Nucleus accumbens (tissue), 56 donors: ENCODE data around the gene APOL2.
"Not testable (repeated sequence)": the region's sequence is repeated elsewhere in the genome, so short reads cannot be mapped to it uniquely, and the experiment has no call there.

ENCODE experiments used
- DNase-seq, 56 donors: peaks; one replicate each; lab custom pipeline; 2025; lab: John Stamatoyannopoulos, UW

Gene APOL2

DNA sequence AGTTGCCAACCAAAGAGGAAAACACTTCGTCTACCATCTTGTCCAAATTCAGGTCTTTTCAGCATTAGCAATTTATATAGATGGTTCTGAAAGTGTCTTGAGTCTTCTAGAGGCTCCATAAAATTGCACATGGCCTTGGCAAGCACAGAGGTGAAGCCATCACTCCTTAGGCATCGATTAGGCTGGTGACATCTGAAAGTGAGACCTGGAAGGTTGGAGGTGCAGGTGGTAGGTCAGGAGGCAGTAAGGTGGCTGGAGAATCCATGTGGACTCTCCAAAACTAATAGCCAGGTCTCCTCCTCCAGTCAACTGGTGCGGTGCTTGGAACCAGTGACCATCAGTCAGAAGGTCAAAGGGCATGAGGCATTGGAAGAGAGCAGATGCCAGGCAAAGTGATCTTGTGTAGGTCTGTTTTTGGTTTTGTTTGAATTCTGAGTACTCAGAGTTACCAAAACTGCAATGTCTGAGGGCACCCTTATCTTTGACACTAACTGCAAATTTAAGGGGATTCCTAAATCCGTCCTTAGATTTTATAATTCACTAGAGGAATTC, 6.6 kb upstream of the APOL2 start:
- no peak for DNase-seq

DNA sequence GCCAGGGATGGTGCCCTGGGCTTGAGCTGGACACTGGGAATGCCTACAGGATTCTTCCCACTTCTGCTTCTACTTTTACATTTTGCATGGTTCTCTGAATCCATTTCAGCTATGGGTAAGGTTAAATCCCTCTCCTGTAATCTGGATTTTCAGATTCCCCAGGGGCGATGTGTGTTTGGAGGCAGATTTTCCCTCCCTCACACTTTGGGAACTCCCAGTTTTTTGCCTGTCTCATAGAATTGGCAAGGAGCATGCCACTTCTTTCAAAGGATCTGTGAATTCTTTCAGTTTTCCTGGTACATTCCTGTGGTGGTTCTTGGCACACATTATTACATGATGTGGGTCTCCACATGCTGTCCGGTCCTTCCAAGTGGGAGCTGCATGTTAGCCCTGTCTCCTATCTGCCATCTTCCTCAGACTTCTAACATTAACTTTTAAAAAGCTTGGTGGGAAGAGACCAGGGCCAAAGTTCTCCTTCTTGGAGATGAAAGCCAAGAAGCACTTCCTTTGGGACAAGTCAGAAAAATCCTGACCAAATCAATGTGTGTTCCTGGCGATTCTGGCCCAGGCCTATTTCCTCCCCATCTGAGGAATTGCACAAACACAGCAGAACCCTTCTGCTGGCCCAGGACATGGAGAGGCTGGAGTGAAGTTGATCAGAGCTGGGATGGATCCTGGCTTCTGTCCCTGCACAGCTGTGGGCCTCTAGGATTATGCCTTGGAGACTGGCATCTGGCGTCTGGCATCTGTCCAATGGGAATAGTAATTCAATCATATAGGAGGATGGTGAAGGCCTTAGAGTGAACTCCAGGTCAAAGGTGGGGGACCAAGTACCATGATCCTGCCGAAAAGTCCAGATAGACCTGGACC, 5.4 kb upstream of the APOL2 start:
- DNase-seq, result no peak

DNA sequence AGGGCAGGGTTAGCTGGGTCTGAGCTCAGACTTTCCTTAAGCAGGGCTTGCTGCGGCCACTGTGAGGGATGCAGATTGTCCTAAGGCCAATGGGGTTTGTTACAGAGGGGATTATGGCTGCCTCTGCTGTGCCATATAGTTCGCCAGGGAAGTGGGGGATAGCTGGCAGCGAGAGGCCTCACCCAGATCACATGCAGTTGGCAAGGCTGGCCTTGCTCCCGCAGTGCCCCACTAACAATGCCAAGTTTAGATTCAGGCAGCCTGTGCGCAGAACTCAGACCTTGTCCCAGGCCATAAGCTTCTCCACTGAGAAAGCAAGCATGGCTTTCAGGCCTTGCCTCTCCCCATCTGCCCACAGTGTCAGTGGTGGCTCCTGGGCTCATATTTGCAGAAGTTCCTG, 4.7 kb upstream of the APOL2 start:
- no peak for DNase-seq

DNA sequence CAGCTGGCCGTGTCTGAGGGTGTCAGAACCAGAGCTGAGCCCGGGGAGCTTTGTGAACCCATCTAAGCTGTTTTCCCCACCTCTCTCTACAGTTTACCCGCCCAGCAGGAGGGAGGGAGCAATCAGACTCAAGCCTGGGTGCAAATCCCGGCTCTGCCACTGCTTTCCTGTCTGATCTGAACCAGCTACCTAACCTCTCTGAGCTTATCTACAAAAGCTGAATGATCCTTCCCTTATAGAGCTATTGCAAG, 252 bp downstream of the APOL2 start:
- DNase-seq, result peak in 1 of 56 donors; percentile 36

DNA sequence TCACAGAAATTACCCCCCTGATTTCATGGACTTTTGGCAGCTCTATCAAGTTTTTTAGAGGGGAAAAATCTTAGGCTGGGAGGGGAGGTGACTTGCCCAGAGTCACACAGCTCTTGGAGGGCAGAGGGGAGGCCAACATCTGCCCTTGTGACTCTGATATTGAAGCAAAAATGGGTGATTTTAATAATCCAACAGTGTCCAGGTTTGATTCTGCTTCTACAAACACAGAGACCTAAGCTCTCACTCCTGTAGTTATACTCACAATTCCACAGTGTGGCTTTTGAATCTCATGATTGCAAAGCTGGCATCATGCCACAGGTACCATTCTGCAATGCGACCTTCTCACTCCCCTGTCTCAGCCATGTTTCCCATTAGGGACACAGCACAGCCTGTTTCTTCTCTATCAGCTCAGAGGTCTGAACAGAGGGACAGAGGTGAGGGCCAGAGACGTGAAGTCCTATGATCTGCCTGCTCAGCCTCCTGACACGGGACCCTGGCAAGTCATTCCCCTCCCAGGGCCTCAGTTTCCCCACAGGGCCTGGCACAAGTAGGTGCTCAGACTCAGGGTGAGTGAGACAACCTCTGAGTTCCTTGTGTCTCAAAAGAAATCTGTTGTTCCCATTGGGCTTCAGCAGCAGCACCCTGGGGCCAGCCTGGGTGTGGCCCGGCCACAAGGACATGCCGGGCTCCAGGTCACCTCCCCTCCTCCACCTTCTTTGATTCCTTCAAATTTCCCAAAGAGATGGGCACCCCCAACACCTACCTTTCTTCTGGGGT, 766 bp downstream of the APOL2 start:
- DNase-seq, result no peak

DNA sequence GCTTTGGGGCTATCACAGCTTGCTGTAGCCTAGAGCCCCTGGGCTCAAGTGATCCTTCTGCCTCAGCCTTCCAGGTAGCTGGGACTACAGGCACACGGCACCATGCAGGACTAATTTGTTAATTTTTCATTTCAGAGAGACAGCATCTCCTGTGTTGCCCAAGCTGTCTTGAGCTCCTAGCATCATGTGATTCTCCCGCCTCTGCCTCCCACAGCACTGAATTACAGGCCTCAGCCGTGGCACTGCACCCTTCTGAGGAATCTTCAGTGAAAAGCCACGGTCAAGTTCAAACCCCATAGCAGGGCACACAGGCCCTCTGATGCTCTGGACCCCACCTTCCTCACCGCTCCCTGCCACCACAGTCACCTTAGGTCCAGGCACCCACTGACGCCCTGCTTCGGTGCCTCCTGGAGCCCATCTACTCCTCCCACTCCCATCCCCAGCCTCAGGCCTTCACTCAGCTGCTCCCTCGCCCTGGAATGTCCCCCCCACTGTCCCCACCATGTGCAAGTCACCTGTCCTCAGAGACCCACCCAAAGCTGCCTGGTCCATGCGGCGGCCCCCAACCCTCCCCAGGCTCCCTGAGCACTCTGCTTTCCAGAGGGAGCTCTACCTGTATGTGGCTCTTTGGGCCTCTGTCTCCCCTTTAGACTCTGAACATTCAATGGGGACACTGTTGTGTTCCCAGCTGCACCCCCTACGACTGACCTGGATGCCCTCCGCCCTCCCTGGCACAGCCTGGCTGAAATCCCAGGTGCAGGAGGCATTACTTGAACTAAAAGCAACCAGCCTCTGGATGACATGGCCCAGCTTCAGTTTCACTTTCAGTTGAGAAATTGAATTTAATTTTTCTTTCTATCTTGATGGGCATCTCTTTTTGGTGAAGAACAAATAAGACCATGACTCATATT, 1.6 kb downstream of the APOL2 start:
- DNase-seq, result peak in 11 of 56 donors; percentile 20 to 48 (median 35)

DNA sequence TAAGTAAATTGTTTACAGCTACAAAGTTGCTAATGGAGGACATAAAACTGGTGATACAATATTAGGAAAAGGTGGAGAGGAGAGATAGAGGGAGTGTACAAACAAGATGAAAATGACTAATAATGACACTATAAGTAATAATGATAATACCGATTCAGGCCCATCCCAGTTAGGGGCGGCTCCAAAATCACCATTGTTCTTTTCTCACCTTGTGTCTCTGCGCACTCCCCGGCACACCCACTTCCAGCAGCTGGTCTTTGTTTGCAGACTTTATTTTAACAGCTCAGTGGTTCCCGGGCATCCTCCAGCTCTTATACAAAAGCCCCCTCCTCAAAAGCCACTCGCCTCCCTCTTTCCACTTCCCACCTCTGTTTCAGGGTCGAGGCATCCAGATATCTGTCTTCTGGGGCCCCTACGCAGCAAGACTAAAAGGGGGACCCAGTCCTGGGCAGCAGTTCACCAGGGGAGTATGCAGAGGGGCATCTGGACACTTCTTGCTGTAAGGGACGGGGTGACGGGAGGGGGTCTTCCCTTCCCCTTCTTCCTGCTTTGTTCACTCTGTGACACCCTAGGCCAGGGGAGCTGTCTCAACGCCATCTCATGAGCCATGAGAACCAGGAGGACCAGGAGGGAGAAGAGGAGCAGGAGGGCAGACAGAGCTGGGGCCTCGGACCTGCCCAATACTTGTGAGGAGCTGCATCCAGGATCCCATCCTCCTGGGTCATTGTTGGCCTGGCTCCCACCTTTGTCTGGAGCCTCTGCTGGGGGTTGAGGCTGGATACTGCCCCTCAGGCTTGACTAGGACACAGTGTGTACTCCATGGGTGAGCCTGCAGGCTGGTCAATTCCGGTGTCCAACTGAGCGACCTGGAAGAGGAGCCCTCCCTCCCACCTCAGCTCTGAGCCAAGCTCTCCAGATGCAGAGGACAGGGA, 2.7 kb downstream of the APOL2 start:
- no peak for DNase-seq

DNA sequence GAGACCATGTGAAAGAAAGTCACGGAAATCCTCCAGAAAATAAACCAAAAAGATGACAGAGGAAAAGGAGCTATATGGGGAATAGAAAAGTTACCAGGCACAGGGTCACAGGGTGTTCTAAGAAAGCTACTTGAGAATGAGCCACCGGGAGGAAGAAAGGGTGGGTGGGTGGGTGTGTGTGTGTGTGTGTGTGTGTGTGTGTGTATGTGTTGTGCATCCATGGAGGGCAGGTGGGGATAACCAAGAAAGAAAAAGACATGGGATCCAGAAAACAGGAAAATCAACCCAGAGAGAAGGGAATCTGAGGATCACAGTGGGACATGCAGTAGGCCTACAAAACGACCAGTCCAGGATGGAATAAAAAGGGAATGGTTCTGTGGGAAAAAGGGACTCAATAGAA, 3.7 kb downstream of the APOL2 start:
- no peak for DNase-seq

DNA sequence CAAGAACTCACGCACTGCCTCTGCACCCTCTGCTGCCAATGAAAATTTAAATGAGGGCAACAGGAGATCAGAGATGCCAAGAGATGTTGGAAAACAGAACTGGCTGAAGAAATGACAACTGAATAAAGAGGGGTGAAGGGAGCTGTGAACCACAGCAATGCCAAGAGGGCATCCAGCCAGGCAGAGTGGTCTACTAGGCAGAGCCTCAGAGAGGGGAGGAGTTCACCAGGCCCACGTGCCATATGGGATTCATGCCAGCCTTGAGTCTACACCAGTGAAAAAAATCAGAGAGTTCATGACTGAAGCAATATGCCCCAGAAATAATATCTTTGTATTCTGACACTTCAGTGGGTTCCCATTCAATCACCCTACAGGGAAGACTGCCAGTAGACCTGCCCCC, 4.4 kb downstream of the APOL2 start:
- DNase-seq, result peak in 5 of 56 donors; percentile 13 to 37 (median 20)

DNA sequence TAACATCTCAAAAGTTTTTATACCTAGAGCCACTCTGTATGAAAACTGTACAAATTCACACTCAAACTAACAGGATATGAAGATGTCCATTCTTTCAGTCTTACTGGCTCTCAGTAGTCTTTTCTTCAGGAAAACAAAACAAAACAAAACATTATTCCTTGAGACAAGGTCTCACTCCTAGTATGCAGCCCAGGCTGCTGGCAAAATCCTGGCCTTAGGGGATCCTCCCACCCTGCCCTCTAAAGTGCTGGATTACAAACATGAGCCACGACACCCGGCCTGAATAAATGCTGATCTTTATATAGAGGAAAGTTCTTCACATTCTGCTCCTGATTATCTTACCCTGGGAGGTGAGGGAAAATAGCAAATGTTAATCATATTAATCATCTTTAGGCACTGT, 5.1 kb downstream of the APOL2 start:
- no peak for DNase-seq

DNA sequence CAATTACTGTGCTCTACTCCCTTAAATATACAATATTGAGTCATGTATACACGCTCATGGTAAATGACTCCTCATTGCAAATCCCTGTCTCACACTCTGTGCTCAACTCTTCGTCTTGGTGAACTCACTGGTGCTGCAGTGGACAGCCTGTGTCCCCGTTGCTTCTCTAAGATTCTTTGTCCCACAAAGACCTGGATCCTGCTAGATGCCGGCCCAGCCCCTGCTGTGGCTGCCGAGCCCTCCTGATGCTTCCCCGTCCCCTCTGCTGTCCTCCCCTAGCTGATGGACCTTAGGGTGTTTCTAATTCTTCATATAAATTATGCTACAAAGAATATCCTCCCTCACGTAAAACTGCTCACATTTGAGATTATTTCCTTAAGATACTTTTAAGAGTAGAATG, 5.5 kb downstream of the APOL2 start:
- DNase-seq, result no peak

DNA sequence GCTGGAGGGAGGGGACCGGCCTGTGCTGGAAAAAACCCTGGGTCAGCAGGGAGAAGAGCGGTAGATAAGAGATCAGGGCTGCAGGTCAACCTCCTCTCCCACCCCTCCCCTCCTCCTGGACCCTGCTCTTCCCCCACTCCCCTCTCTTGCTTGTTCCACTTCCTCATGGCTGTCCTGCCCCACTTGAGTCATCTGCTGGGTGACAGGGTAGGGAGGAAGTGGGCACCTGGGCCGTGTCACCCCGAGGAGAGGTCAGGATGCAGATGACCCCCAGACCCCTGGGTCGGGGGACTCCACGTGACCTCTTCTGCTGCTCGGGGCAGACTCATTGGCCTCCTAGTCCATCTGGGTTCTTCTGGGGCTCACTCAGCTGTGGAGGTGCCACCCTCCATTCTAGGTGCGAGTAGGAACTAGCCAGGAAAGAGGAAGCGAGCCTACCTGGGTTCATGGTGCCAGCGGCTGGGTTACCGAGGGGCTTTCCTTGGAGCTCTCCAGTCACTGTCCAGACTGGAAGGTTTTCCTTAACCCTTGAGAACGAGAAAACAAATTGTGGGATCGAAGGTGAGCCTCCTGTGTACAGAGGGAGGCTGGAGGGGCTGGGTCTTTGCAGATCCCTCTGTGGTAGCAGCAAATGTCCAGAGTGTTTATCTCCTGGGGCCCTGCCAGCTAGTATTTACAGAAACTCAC, 6.5 kb downstream of the APOL2 start:
- no peak for DNase-seq

DNA sequence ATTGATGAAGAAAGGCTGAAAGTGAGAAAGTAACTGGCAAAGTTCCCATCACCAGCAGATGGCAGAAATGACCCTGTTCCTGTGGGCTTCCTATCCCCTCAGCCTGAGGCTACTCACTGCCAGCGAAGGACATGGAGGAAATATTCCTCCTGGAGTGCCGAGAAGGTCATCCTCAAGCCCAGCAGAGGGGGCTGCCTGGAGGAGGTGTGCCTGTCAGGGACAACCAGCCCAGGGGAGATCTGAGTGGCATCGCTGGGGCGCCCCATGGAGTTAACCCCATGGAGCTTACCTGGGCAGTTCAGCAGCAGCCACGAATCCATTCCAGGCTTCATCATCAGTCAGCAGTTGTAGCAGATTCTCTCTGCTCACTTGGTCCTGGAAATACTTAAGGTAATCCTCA, 8.3 kb downstream of the APOL2 start:
- DNase-seq, result not testable (repeated sequence)

DNA sequence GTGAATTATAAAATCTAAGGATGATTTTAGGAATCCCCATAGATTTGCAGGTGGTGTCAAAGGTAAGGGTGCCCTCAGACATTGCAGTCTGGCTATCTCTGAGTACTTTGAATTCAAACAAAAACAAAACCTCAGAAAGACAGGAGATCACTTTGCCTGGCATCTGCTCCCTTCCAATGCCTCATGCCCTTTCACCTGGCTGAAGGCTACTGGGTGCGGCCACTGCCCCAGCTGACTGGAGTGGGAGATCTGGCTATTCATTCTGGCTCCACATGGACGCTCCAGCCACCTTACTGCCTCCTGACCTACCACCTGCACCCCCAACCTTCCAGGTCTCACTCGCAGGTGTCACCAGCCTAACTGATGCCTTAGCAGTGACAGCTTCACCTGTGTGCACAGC, 9.7 kb downstream of the APOL2 start:
- DNase-seq, result not testable (repeated sequence)

DNA sequence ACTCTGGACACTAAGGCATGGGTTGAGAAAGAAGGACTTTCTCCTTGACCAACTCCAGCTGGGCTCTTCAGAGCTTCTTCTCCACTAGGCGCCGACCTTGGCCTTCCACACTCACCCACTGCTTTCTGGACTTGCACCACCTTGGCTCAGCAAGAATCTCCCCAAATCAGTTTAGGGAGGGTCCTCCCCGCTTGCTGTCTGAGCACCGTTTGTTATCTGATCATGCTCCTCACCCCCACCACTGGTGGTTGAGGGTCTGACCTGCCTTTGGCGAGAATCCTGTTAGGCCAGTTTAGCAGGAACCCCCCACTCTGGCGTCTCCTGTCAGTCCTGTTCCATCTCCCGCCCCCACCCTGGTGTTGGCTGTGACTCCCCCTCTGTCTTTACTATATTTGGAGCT, 10.4 kb downstream of the APOL2 start:
- DNase-seq, result no peak

DNA sequence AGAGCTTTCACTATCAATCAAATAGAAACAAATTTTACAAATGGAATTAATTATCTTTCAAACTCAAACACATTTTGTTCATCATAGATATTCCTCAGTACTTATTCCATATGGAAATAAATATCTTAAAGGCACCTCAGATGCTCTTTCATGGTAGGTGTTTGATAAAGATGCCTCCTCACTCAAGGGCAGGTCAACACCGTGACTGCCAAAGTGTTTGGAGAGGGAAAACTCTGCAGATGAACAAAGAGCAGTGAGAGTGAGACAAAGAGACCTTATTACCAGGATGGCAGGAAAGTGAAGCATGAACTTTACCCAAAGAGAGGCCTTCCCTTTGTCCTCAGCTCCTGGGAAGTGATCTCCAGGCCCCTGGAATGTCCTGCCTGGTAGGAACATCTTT, 11.0 kb downstream of the APOL2 start:
- DNase-seq, result not testable (repeated sequence)

DNA sequence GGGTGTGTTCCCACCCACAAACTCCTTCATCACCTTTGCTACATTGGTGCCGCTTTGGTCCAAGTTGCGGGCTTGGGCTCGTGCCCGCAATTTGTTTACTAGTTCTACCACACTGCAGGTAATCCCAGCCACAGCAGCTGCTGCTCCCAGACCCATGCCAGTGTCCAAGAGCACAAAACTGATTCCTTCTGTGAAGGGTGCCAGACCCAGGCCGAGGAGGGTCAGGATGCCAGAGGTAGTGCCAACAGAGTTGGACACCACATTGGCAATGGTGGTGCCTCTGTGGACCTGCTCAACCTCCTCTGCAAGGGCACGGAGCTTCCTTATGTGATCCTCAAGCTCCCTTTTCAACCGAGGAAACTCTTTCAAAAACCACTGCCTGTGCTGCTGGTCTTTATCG, 11.5 kb downstream of the APOL2 start:
- DNase-seq, result no peak

DNA sequence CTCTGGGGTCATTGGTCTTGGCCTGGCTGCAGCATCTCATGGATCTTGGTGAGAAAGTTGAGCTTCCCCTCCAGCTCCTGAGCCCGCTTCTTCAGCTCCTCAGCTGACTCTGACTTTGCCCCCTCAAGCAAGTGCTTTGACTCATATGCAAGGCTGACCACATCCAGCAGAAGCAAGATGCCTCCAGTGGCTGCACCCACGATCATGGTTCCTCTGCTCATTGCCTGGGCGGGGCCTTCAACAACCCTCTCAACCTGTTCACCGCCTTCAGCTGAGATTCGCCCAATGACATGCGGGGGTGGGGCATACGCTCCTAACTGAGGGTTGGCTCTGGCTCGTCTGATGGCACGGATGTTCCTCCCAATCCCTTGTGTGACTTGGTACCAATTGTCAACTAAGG, 11.9 kb downstream of the APOL2 start:
- no peak for DNase-seq

DNA sequence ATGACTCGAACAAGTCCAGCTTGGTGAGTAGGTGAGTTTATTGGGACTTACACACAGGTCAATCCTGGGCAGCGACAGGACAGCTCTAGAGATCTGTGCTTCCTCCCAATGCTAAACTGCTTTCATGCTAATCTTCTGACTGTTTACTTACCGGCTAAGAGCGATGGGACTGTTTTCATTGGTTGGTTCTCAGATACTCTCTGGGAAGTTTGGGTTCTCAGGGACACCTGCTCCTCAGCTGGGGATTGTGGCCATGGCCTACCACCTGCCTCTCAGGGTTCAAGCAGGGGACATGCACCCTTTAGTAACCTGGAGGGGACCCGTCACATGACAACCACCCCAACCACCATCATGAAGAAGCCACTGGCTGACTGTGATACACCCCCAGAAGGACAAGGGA, 13.1 kb downstream of the APOL2 start:
- no peak for DNase-seq
